GM20000 (cell line): ENCODE data around the gene MECP2.
A peak's percentile ranks its signal among the peaks of the same experiment; 100 is the strongest.

Experiments used
- DNase-seq: peaks from one replicate; pipeline ENCODE4 v3.0.0; 2012; ENCODE audit warnings: low spot score
- CTCF ChIP-seq: IDR thresholded peaks from 2 replicates; pipeline ENCODE4 v1.5.1; 2012; ENCODE audit warnings: mild to moderate bottlenecking, control low read depth; ENCODE audit errors: extremely low read depth, missing control alignments

The MECP2 gene

GRCh38 chrX:154115071-154115470, 17.6 kb upstream of the MECP2 start:
- TF ChIP-seq CTCF = no peak
- DNase-seq = no peak

- no peak for DNase-seq
- TF ChIP-seq CTCF = no peak
Measured at GRCh38 chrX:154114652-154115051, 17.1 kb upstream of the MECP2 start.

DNA sequence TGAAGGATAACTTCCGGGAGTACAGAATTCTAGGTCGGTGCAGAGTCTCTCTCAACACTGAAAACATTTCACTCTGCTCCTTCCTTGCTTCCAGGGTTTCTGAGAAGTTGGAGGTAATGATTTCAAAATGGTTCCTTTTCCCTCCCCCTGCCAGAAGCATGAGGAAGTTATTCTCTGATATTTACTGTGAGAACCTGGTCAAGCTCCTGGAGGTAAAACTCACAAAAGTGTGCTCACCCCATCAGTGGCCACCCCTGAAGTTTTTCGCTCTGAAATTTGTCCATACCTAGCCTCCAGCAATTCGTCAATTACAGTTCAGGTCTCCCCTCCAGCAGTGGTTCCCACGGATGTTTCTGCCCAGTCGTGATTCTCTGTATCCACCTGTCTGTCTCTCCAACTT, 16.2 kb upstream of the MECP2 start:
- no peak for TF ChIP-seq CTCF
- no peak for DNase-seq

GRCh38 chrX:154098551-154098950, 1.0 kb upstream of the MECP2 start:
- TF ChIP-seq CTCF = no peak

GRCh38 chrX:154097003-154097588, 421 bp downstream of the MECP2 start:
- peak; percentile 86 for DNase-seq

More at GRCh38 chrX:154098551-154098950, 1.0 kb upstream of the MECP2 start:
- no peak for DNase-seq

GRCh38 chrX:154096140-154097002, 1.1 kb downstream of the MECP2 start:
- TF ChIP-seq CTCF = no peak
- DNase-seq = peak; percentile 22

More at GRCh38 chrX:154097003-154097588, 421 bp downstream of the MECP2 start:
- TF ChIP-seq CTCF = no peak

GRCh38 chrX:154094833-154095232, 2.7 kb downstream of the MECP2 start:
- no peak for TF ChIP-seq CTCF
- DNase-seq = no peak
